Measurements from ENCODE around the gene PIK3C2G. TPM values are rescaled to one million over a fixed set of nuclear protein-coding genes. Genes with fewer than 3 reads are reported as not detected.
"Not testable (repeated sequence)": the region's sequence is repeated elsewhere in the genome, so short reads cannot be mapped to it uniquely, and the experiment has no call there.

Gene PIK3C2G
- total and polyA plus RNA-seq, 8 donors, result 0.29 to 191 (median 48.7) TPM

- H3K4me1 ChIP-seq, result peaks cover 0 to 9% (median 7%) of the 10 kb centered on the region in 4 donors
- no peak for TF ChIP-seq EP300 (IDR thresholded peaks at IDR 0.05)
- TF ChIP-seq POLR2A (IDR thresholded peaks at IDR 0.05), result no peak
- no peak for TF ChIP-seq CTCF (IDR thresholded peaks at IDR 0.05)
- TF ChIP-seq POLR2AphosphoS5 (IDR thresholded peaks at IDR 0.05), result no peak
- H3K27me3 ChIP-seq, result no peaks in the 10 kb centered on the region
- peaks cover 0 to 35% (median 25%) of the 10 kb centered on the region in 4 donors for H3K36me3 ChIP-seq
- no peaks in the 10 kb centered on the region for H3K9me3 ChIP-seq
- whole genome bisulfite sequencing, 5 donors, result 28 to 45% (median 42%) methylated on average over 7 of the region's 7 CpGs
- intact Hi-C loops (cut with DNase I; ENCODE audit: low total_unique reads), result no loop called here
- H3K4me3 ChIP-seq, result no peak overlapping the region
- DNase-seq, result peak in 1 of 2 donors; percentile 18
- no peak overlapping the region for H3K27ac ChIP-seq
Measured at GRCh38 chr12:18502422-18502968, 241.2 kb downstream of the PIK3C2G start.

GRCh38 chr12:18521461-18521860 lies 260.1 kb downstream of the PIK3C2G start:
- WGBS, 5 donors, result 96 to 99% (median 97%) methylated on average over 4 to 6 of the region's 6 CpGs
- no peak overlapping the region for H3K4me3 ChIP-seq
- H3K4me1 ChIP-seq, result no peaks in the 10 kb centered on the region
- H3K27ac ChIP-seq, result no peak overlapping the region
- no peak for DNase-seq
- peaks cover 3 to 16% (median 13%) of the 10 kb centered on the region in 4 donors for H3K36me3 ChIP-seq
- peaks cover 0 to 27% (median 14%) of the 10 kb centered on the region in 4 donors for H3K9me3 ChIP-seq
- no peaks in the 10 kb centered on the region for H3K27me3 ChIP-seq
- intact Hi-C loops (cut with DNase I; ENCODE audit: low total_unique reads), result no loop called here
- TF ChIP-seq CTCF (IDR thresholded peaks at IDR 0.05) (no peak), EP300 (IDR thresholded peaks at IDR 0.05) (no peak), POLR2A (IDR thresholded peaks at IDR 0.05) (no peak)

- Histone ChIP-seq H3K4me3 (no peak overlapping the region), H3K27ac (no peak overlapping the region), H3K36me3 (peaks cover 3 to 16% (median 13%) of the 10 kb centered on the region in 4 donors), H3K9me3 (peaks cover 0 to 27% (median 14%) of the 10 kb centered on the region in 4 donors), H3K27me3 (no peaks in the 10 kb centered on the region), H3K4me1 (no peaks in the 10 kb centered on the region)
- DNase-seq, result no peak
- intact Hi-C loops (cut with DNase I; ENCODE audit: low total_unique reads), result no loop called here
- 91 to 95% (median 93%) methylated on average over 1 of the region's 1 CpG for WGBS, 5 donors
- no peak for TF ChIP-seq EP300 (IDR thresholded peaks at IDR 0.05)
- TF ChIP-seq POLR2A (IDR thresholded peaks at IDR 0.05), result no peak
- TF ChIP-seq POLR2AphosphoS5 (IDR thresholded peaks at IDR 0.05), result no peak
- TF ChIP-seq CTCF (IDR thresholded peaks at IDR 0.05), result no peak
Measured at GRCh38 chr12:18522806-18523205, 261.5 kb downstream of the PIK3C2G start.

- 92 to 97% (median 95%) methylated on average over 3 of the region's 3 CpGs for WGBS, 5 donors
- H3K27me3 ChIP-seq; H3K9me3 ChIP-seq; intact Hi-C loops (cut with DNase I; ENCODE audit: low total_unique reads); H3K27ac ChIP-seq; H3K4me3 ChIP-seq; DNase-seq: not testable (repeated sequence)
- Histone ChIP-seq H3K36me3 (peaks cover 0 to 13% (median 3%) of the 10 kb centered on the region in 4 donors), H3K4me1 (peaks cover 0 to 10% (median 0%) of the 10 kb centered on the region in 4 donors)
Measured at GRCh38 chr12:18542497-18542896, 281.2 kb downstream of the PIK3C2G start.

GRCh38 chr12:18546399-18546798 lies 285.1 kb downstream of the PIK3C2G start:
- no peaks in the 10 kb centered on the region for H3K9me3 ChIP-seq
- H3K4me3 ChIP-seq, result no peak overlapping the region
- H3K27me3 ChIP-seq, result no peaks in the 10 kb centered on the region
- H3K4me1 ChIP-seq, result peaks cover 0 to 10% (median 0%) of the 10 kb centered on the region in 4 donors
- DNase-seq, result peak in 1 of 2 donors; percentile 40
- WGBS, 5 donors, result 82 to 100% (median 95%) methylated on average over 1 of the region's 1 CpG
- H3K27ac ChIP-seq, result no peak overlapping the region
- TF ChIP-seq EP300 (IDR thresholded peaks at IDR 0.05) (no peak), POLR2AphosphoS5 (IDR thresholded peaks at IDR 0.05) (no peak), POLR2A (IDR thresholded peaks at IDR 0.05) (no peak), CTCF (IDR thresholded peaks at IDR 0.05) (no peak)
- intact Hi-C loops (cut with DNase I; ENCODE audit: low total_unique reads), result no loop called here
- peaks cover 0 to 14% (median 6%) of the 10 kb centered on the region in 4 donors for H3K36me3 ChIP-seq

All from stomach (tissue), 9 donors.